ENCODE data around the gene GCSAML.

- no peak for TF ChIP-seq POLR2A (IDR thresholded peaks at IDR 0.05)
- TF ChIP-seq, protein P1, sequence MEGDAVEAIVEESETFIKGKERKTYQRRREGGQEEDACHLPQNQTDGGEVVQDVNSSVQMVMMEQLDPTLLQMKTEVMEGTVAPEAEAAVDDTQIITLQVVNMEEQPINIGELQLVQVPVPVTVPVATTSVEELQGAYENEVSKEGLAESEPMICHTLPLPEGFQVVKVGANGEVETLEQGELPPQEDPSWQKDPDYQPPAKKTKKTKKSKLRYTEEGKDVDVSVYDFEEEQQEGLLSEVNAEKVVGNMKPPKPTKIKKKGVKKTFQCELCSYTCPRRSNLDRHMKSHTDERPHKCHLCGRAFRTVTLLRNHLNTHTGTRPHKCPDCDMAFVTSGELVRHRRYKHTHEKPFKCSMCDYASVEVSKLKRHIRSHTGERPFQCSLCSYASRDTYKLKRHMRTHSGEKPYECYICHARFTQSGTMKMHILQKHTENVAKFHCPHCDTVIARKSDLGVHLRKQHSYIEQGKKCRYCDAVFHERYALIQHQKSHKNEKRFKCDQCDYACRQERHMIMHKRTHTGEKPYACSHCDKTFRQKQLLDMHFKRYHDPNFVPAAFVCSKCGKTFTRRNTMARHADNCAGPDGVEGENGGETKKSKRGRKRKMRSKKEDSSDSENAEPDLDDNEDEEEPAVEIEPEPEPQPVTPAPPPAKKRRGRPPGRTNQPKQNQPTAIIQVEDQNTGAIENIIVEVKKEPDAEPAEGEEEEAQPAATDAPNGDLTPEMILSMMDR (IDR thresholded peaks at IDR 0.05), result no peak
These were observed 9.7 kb upstream of the GCSAML start for GRCh38 chr1:247539215-247539614.
